Measurements from ENCODE around the gene SORBS1. TPM values are rescaled to one million over a fixed set of nuclear protein-coding genes. Genes with fewer than 3 reads are reported as not detected.

Gene SORBS1
- total and polyA plus RNA-seq, 2 of the 13 experiments (the other 11 are each of a cell fraction or from before 2014, with no cell fraction given): 16.8 to 39.8 TPM

DNA sequence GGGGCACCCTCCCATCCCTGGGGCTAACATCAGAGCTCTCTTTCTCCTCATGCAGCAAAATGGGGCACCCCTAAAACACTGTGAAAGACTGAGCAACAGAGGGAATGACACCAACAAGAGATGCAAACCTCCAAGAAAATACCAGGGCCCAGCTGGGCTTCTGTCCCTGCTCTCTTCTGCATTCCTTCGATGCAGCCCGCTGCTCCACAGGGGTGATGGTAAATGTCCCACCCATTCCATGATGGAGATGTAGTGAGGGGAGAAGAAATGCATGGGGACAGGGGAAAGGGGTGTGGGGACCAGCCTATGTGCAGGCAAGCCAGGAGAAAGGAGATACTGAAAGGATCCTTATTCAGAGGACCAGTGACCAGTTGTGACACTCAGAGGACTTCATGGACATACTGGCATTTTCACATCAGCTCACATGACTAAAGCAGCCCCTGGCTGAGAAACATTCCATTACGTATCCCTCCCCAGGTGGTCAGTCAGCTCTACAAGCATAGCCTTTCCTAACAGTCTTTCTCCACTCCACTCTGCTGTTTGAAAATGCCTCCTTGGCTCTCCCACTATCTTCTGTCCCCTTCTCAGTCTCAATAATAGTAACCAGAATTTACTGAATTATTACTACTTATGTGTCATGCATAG is 13.3 kb downstream of the SORBS1 start:
- DNase-seq (ENCODE audit: low spot score) (no peak), ATAC-seq (no peak), FAIRE-seq (no peak)
- Histone ChIP-seq H3K9me3 (ENCODE audit: low read length) (no peaks in the 10 kb centered on the region), H3K36me3 (replicated peaks in 1 of 2; ENCODE audit: control insufficient read depth in 1 of 2, insufficient read depth in 2 of 2, low read length in 2 of 2) (peaks cover 1 to 3% of the 10 kb centered on the region in 2 experiments; a peak in 1 of 5 replicates), H3K27me3 (ENCODE audit: control insufficient read depth in 1 of 2, insufficient read depth in 2 of 2, low read length in 2 of 2) (no peaks in the 10 kb centered on the region), H3K4me3 (replicated peaks in 1 of 3; ENCODE audit: insufficient read depth in 1 of 3, low read depth in 2 of 3, low read length in 3 of 3) (no peak overlapping the region), H3K4me1 (ENCODE audit: insufficient read depth, low read length) (peaks cover 95% of the 10 kb centered on the region), H3K79me2 (ENCODE audit: insufficient read depth, low read length) (peaks cover 95% of the 10 kb centered on the region), H3K27ac (ENCODE audit: extremely low read length, insufficient read depth, low read length) (no peak overlapping the region), H4K20me1 (ENCODE audit: insufficient read depth, low read length) (no peaks in the 10 kb centered on the region), H3K9ac (ENCODE audit: insufficient read depth, low read depth, low read length) (no peak overlapping the region), H2AFZ (ENCODE audit: low read length) (no peak overlapping the region), H3K4me2 (ENCODE audit: low read depth, low read length) (no peak overlapping the region)
- whole genome bisulfite sequencing (ENCODE audit: low lambda C conversion rate): 100% methylated on average over 3 of the region's 3 CpGs
- BruUV-seq (replicated peaks): no TSS peak
- ChIA-PET POLR2A (no interaction called here), CTCF (ENCODE audit: low intra/inter-chr PET ratio, low total read pairs) (no interaction called here)
- intact Hi-C loops (cut with micrococcal nuclease; ENCODE audit: unreplicated experiment) (no loop called here), in situ Hi-C loops (cut with HindIII; ENCODE audit: extremely low pct_ligation_motif_present, low pct_unique_long_range_greater_than_20kb) (no loop called here)
- TF ChIP-seq EZH2 (conservative IDR thresholded peaks at IDR 0.05; ENCODE audit: low read depth, low read length): no peak

DNA sequence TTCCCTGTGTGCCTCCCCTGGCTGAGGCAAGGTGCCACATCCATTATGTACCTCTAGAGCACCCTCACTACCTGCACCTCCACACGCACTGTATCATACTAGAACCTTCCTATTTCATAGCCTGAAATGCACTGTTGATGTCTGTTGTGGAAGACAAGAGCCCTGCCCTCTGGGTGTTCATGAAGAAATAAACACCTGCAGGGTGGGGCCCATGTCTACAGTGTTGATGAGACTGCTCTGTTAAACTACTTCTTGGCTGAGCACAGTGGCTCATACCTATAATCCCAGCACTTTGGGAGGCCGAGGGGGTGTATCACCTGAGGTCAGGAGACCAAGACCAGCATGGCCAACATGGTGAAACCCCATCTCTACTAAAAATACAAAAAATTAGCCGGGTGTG is 14.0 kb downstream of the SORBS1 start:
- H3K9ac ChIP-seq (ENCODE audit: insufficient read depth, low read depth, low read length): no peak overlapping the region
- intact Hi-C loops (cut with micrococcal nuclease; ENCODE audit: unreplicated experiment) (no loop called here), in situ Hi-C loops (cut with HindIII; ENCODE audit: extremely low pct_ligation_motif_present, low pct_unique_long_range_greater_than_20kb) (no loop called here)
- H3K9me3 ChIP-seq (ENCODE audit: low read length): no peaks in the 10 kb centered on the region
- DNase-seq (ENCODE audit: low spot score) (no peak), FAIRE-seq (no peak), ATAC-seq (no peak)
- H3K27ac ChIP-seq (ENCODE audit: extremely low read length, insufficient read depth, low read length): no peak overlapping the region
- H3K4me3 ChIP-seq (replicated peaks in 1 of 3; ENCODE audit: insufficient read depth in 1 of 3, low read depth in 2 of 3, low read length in 3 of 3): no peak overlapping the region
- H3K4me1 ChIP-seq (ENCODE audit: insufficient read depth, low read length): peaks cover 95% of the 10 kb centered on the region
- H4K20me1 ChIP-seq (ENCODE audit: insufficient read depth, low read length): no peaks in the 10 kb centered on the region
- H3K27me3 ChIP-seq (ENCODE audit: control insufficient read depth in 1 of 2, insufficient read depth in 2 of 2, low read length in 2 of 2): no peaks in the 10 kb centered on the region
- H3K36me3 ChIP-seq (replicated peaks in 1 of 2; ENCODE audit: control insufficient read depth in 1 of 2, insufficient read depth in 2 of 2, low read length in 2 of 2): peaks cover 1 to 3% of the 10 kb centered on the region in 2 experiments; a peak in 1 of 5 replicates
- TF ChIP-seq ZNF510 (CRISPR knock-in tag; IDR thresholded peaks at IDR 0.05; ENCODE audit: low read depth): no peak
- TF ChIP-seq, protein P1, sequence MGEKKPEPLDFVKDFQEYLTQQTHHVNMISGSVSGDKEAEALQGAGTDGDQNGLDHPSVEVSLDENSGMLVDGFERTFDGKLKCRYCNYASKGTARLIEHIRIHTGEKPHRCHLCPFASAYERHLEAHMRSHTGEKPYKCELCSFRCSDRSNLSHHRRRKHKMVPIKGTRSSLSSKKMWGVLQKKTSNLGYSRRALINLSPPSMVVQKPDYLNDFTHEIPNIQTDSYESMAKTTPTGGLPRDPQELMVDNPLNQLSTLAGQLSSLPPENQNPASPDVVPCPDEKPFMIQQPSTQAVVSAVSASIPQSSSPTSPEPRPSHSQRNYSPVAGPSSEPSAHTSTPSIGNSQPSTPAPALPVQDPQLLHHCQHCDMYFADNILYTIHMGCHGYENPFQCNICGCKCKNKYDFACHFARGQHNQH (CRISPR knock-in tag; IDR thresholded peaks at IDR 0.05): no peak
- TF ChIP-seq SATB2 (CRISPR knock-in tag; IDR thresholded peaks at IDR 0.05): no peak
- TF ChIP-seq TBX3 (IDR thresholded peaks at IDR 0.05; ENCODE audit: borderline replicate concordance): no peak
- TF ChIP-seq RFX3 (CRISPR knock-in tag; IDR thresholded peaks at IDR 0.05): no peak
- no peak for TF ChIP-seq CEBPG (CRISPR knock-in tag; IDR thresholded peaks at IDR 0.05)
- no peak for TF ChIP-seq MEIS1 (CRISPR knock-in tag; IDR thresholded peaks at IDR 0.05; ENCODE audit: borderline replicate concordance)
- no peak for TF ChIP-seq KLF11 (CRISPR knock-in tag; IDR thresholded peaks at IDR 0.05)
- no peak for TF ChIP-seq ZNF83 (CRISPR knock-in tag; IDR thresholded peaks at IDR 0.05; ENCODE audit: borderline replicate concordance)
- TF ChIP-seq SP2 (CRISPR knock-in tag; IDR thresholded peaks at IDR 0.05): no peak
- TF ChIP-seq MEF2D (CRISPR knock-in tag; IDR thresholded peaks at IDR 0.05): no peak
- no peak for TF ChIP-seq NCOR1 (IDR thresholded peaks at IDR 0.05; ENCODE audit: borderline replicate concordance, low read length)
- no peak for TF ChIP-seq ZNF672 (CRISPR knock-in tag; IDR thresholded peaks at IDR 0.05)
- ChIA-PET POLR2A (no interaction called here), CTCF (ENCODE audit: low intra/inter-chr PET ratio, low total read pairs) (no interaction called here)
- WGBS (ENCODE audit: low lambda C conversion rate): 81% methylated on average over 3 of the region's 3 CpGs
- no TSS peak for BruUV-seq (replicated peaks)
- H3K4me2 ChIP-seq (ENCODE audit: low read depth, low read length): no peak overlapping the region
- no peak overlapping the region for H2AFZ ChIP-seq (ENCODE audit: low read length)
- peaks cover 96% of the 10 kb centered on the region for H3K79me2 ChIP-seq (ENCODE audit: insufficient read depth, low read length)
